Heart right ventricle (tissue), 16 donors: ENCODE measurements around the gene AQR. TPM values are rescaled to one million over a fixed set of nuclear protein-coding genes. Genes with fewer than 3 reads are reported as not detected.
"Not testable (repeated sequence)": the region's sequence is repeated elsewhere in the genome, so short reads cannot be mapped to it uniquely, and the experiment has no call there.

ENCODE experiments used
- ATAC-seq, 8 donors: fragments of 200-7000 bp; cut with Tn5 transposase; one replicate each; pipeline ENCODE4 v1.9.1; 2020; ENCODE audit warnings: mild to moderate bottlenecking in 8 of 8, moderate library complexity in 8 of 8, moderate number of reproducible peaks in 1 of 8
- DNase-seq, 2 donors: peaks; one replicate each; pipeline ENCODE4 v3.0.0-alpha.2; 2020
- H3K27ac ChIP-seq, 10 donors: fragments of 200-600 bp; sonication (generic) in 2 of 10; one replicate each; pipeline versions ENCODE4 v1.5.0 to v1.8.0; 2020 to 2022; ENCODE audit warnings: mild to moderate bottlenecking in 3 of 10
- H3K27me3 ChIP-seq, 7 donors: fragments of 200-600 bp; one replicate each; pipeline ENCODE4 v1.8.0; 2021 to 2022; ENCODE audit warnings: mild to moderate bottlenecking in 2 of 7
- H3K36me3 ChIP-seq, 9 donors: fragments of 200-600 bp; sonication (generic) in 1 of 9; one replicate each; pipeline versions ENCODE4 v1.5.0 to v1.8.0; 2020 to 2022; ENCODE audit warnings: mild to moderate bottlenecking in 2 of 9
- H3K4me1 ChIP-seq, 9 donors: fragments of 200-600 bp; sonication (generic) in 1 of 9; one replicate each; pipeline versions ENCODE4 v1.5.0 to v1.8.0; 2020 to 2022; ENCODE audit warnings: mild to moderate bottlenecking in 4 of 9
- H3K4me3 ChIP-seq, 10 donors: fragments of 200-600 bp; sonication (generic) in 2 of 10; one replicate each; pipeline versions ENCODE4 v1.5.0 to v1.8.0; 2020 to 2022; ENCODE audit warnings: mild to moderate bottlenecking in 7 of 10, moderate library complexity in 2 of 10
- H3K9me3 ChIP-seq, 11 donors: fragments of 200-600 bp in 10 of 11; sonication (generic) in 2 of 11; one replicate each; pipeline versions ENCODE4 v1.5.0 to v1.8.0; 2013 to 2022; ENCODE audit warnings: mild to moderate bottlenecking in 2 of 11, control low read depth in 1 of 11, moderate library complexity in 1 of 11
- WGBS, 2 donors: extraction: QIAGEN DNeasy Blood & Tissue Kit; methylation state at CpG; one replicate each; pipeline ENCODE4 v1.1.7; 2013; ENCODE audit warnings: inconsistent platforms in 1 of 2; 5-methylcytosine and 5-hydroxymethylcytosine counted together
- intact Hi-C, 10 donors: fragments of 100-400 bp; cut with DNase I; formaldehyde crosslinking; loops; one replicate each; pipeline versions ENCODE4 v1.11.1 to v1.14.2; 2022
- polyA plus RNA-seq, 2 donors: library from polyadenylated mRNA; stranded (reverse); fragments of 200-250 nt; gene quantifications; one replicate each; pipeline ENCODE4 v1.2.3, GENCODE V29; 2013
- total RNA-seq, 10 donors: library from RNA; stranded (reverse); fragmentation: NEBNext Ultra II Directional in 3 of 10; extraction: Animal tissue kit (Norgen Biotek cat#: 25700) in 3 of 10; gene quantifications; one replicate each; pipeline versions ENCODE4 v1.2.1 to v1.2.4, GENCODE V29; 2021 to 2023
- TF ChIP-seq, protein P1 (sequence below), 9 donors: fragments of 200-600 bp; sonication (generic) in 2 of 9; IDR thresholded peaks; one replicate each; pipeline versions ENCODE4 v1.5.0 to v1.8.0; 2021 to 2022; ENCODE audit warnings: antibody characterized with exemption in 9 of 9, mild to moderate bottlenecking in 5 of 9, moderate library complexity in 1 of 9
- donor health status: Arrhythmogenic right ventricular cardiomyopathy.
- donor health status: ischemic (EF 13 %, LVEDD 7.1; RV severe dilation, severe dysfunction).
- donor health status: healthy with polysubstance abuse.
- donor health status: DM: no; HTN: yes; CAD: no.
- donor health status: DM: no; HTN: no; CAD: no.
- donor health status: ischemic (EF 25% LVEDD 6.9; RV normal size, moderate dysfunction).
- donor health status: ischemic (EF 25% LVEDD 5.7; RV mildly dilated, moderate dysfunction).
- donor health status: healthy.
- donor health status: DM: yes; HTN: yes; CAD: no.
- donor health status: Ischemic cardiomyopathy.
- donor health status: ischemic (EF 35%, LVEDD 5.7; RV mildly dilated, moderate dysfunction).
- donor health status: nonischemic (EF 11% LVEDD 7.7; RV severe dilation, severe dysfunction).
- donor health status: DM: yes; HTN: yes; CAD: no.
- donor health status: PGD.
- donor health status: ischemic (EF 29% LVEDD 5.4; RV normal size, mild dysfunction).
- donor health status: nonischemic (EF 23%, LVEDD 6.1; RV moderate dilation, normal function).

The AQR gene
- total and polyA plus RNA-seq, 12 donors, result 6.5 to 14.6 (median 10.8) TPM

DNA sequence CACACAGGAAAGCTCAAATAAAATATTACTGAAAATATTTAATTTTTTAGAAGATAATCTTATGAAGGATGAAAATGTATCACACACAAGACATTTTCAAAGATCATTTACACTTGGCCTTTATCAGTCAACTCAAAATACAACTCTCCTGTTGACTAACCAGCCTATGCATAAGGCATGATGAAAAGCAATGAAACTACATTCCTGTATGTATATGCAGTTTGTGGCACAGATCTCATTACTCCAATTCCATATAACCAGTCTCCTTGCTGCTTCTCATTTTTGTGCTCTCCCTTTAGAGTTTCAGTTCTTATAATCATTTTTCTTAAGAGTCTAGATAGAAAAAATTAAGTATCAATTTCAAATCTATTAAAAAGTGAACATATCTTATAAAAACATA lies 25.8 kb downstream of the AQR start:
- intact Hi-C loops, result no loop called here
- Histone ChIP-seq H3K9me3 (no peaks in the 10 kb centered on the region), H3K4me1 (peaks cover 0 to 8% (median 0%) of the 10 kb centered on the region in 9 donors), H3K36me3 (peaks cover 0 to 89% (median 41%) of the 10 kb centered on the region in 9 donors), H3K4me3 (no peak overlapping the region), H3K27me3 (no peaks in the 10 kb centered on the region), H3K27ac (no peak overlapping the region)
- DNase-seq (no peak), ATAC-seq (no peak)
- TF ChIP-seq, protein P1, sequence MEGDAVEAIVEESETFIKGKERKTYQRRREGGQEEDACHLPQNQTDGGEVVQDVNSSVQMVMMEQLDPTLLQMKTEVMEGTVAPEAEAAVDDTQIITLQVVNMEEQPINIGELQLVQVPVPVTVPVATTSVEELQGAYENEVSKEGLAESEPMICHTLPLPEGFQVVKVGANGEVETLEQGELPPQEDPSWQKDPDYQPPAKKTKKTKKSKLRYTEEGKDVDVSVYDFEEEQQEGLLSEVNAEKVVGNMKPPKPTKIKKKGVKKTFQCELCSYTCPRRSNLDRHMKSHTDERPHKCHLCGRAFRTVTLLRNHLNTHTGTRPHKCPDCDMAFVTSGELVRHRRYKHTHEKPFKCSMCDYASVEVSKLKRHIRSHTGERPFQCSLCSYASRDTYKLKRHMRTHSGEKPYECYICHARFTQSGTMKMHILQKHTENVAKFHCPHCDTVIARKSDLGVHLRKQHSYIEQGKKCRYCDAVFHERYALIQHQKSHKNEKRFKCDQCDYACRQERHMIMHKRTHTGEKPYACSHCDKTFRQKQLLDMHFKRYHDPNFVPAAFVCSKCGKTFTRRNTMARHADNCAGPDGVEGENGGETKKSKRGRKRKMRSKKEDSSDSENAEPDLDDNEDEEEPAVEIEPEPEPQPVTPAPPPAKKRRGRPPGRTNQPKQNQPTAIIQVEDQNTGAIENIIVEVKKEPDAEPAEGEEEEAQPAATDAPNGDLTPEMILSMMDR (IDR thresholded peaks at IDR 0.05), result no peak

DNA sequence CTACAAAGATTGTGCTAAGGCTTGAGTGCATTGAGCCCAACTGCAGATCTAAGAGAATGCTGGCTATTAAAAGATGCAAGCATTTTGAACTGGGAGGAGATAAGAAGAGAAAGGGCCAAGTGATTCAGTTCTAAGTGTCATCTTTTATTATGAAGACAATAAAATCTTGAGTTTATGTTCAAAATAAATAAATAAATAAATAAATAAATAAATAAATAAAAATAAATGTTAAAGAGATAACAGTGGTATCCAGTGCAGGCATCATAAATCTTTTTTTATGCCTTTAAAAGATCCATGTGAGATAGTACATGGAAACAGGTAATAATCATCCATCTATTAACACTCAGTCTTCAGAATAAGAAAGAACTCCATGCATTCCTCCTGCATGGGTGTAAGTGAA lies 26.3 kb downstream of the AQR start:
- ATAC-seq, H3K4me1 ChIP-seq, intact Hi-C loops, DNase-seq, H3K27me3 ChIP-seq, H3K27ac ChIP-seq, H3K9me3 ChIP-seq, H3K4me3 ChIP-seq: not testable (repeated sequence)
- peaks cover 0 to 89% (median 42%) of the 10 kb centered on the region in 9 donors for H3K36me3 ChIP-seq

DNA sequence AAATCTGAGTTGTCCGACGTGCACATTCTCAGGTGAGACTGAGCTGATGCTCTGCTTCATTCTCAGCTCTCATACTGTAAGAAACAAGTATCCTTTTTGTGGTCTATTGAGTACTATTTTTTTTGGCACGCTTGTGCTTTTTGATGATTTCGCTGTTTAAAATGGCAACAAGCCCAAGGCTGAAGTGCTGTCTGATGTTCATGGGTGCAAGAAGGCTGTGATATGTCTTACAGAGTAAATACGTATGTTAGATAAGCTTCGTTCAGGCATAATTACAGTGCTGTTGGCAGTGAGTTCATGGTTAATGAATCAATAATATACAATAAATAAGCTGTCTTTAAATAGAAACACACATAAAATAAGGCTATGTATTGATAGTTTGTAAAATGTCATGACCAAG lies 27.2 kb downstream of the AQR start:
- Histone ChIP-seq H3K4me1 (peaks cover 0 to 8% (median 0%) of the 10 kb centered on the region in 9 donors), H3K9me3 (no peaks in the 10 kb centered on the region), H3K36me3 (peaks cover 0 to 89% (median 51%) of the 10 kb centered on the region in 9 donors), H3K27me3 (no peaks in the 10 kb centered on the region), H3K4me3 (no peak overlapping the region), H3K27ac (no peak overlapping the region)
- 63 to 65% methylated on average over 6 of the region's 6 CpGs for WGBS, 2 donors
- DNase-seq (no peak), ATAC-seq (no peak)
- TF ChIP-seq, protein P1 (IDR thresholded peaks at IDR 0.05), result no peak
- intact Hi-C loops, result no loop called here

DNA sequence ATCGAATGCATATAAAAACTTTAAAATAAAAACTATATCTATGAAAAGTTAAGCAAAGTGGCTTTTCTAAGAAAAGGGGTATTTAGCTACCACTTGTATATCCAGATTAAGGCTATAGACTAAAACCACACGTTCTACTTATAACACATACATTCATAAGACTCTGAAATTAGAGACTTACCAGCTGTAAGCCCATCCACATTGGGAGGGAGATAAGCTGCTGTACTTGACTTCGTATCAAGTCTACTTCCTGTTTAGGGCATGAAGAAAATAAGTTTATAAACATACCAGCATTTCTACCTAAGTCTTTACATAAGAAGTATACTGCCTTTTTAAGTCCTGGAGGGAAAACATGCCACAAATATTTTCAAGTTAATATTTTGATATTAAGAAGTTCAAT lies 27.7 kb downstream of the AQR start:
- Histone ChIP-seq H3K4me3 (no peak overlapping the region), H3K36me3 (peaks cover 0 to 94% (median 56%) of the 10 kb centered on the region in 9 donors), H3K27me3 (no peaks in the 10 kb centered on the region), H3K9me3 (no peaks in the 10 kb centered on the region), H3K27ac (no peak overlapping the region), H3K4me1 (peaks cover 0 to 8% (median 0%) of the 10 kb centered on the region in 9 donors)
- ATAC-seq (no peak), DNase-seq (no peak)
- 61 to 69% methylated on average over 3 of the region's 3 CpGs for WGBS, 2 donors
- intact Hi-C loops, result no loop called here
- TF ChIP-seq, protein P1 (IDR thresholded peaks at IDR 0.05), result no peak

DNA sequence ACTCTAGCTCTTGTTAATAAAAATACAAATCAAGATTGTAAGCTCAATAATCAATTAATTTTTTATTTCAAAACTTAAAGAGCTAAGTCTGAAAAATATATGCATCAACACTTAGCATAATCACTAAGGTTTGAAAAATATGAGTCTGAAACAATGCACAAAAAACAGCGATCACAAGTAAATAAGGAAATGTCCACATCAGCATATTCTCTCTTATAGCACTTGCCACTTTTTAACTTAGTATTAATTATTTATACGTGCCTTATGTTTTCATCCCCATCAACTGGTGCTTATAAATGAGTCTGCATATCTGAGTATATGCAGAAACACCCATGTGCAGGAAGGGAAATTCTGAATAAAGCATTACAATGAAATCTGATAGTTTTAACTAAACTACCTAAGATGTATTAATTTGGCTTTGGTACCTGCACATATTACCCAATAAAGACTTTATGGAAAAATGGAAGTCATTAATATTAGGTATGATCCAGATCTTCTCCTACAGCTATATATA lies 28.3 kb downstream of the AQR start:
- H3K4me1 ChIP-seq, result peaks cover 0 to 8% (median 0%) of the 10 kb centered on the region in 9 donors
- no peak overlapping the region for H3K27ac ChIP-seq
- H3K36me3 ChIP-seq, result peaks cover 0 to 100% (median 56%) of the 10 kb centered on the region in 9 donors
- intact Hi-C loops, result no loop called here
- no peaks in the 10 kb centered on the region for H3K9me3 ChIP-seq
- H3K27me3 ChIP-seq, result no peaks in the 10 kb centered on the region
- H3K4me3 ChIP-seq, result no peak overlapping the region
- TF ChIP-seq, protein P1 (IDR thresholded peaks at IDR 0.05), result no peak
- ATAC-seq (no peak), DNase-seq (no peak)
- 95 to 99% methylated on average over 2 of the region's 2 CpGs for WGBS, 2 donors
